NK-92 (cell line): Measurements from ENCODE around the gene FNDC3B.

Experiments used
- DNase-seq: peaks from one replicate; lab custom pipeline; 2025; ENCODE audit not compliant: unreplicated experiment; lab: John Stamatoyannopoulos, UW

Gene FNDC3B

DNA sequence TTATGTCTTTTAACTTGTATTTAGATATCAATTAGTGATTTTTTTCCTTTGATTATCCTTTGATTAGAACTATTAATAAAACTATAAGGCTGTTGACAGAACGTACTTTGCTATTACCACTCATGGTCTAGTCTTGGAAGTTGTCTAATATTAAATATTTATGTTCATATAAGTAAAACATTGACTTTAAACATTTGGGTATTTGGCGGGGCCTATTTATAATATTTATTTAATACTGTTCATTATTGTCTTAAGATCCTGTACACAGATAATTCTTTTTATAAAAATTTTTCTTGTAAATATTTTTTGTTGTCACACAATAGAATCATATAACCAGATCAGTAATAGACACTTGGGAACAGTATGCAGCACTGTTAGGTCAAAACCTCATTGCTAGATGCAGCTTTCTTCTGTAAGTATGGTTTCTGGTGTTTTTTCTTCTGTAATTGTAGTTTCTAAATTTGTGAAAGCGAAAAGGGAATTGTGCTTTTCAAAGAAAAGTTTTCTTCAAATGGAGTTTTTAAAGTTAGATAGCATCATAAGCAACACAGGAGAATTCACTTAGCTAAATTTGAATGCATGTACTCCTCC, 93.4 kb downstream of the FNDC3B start:
- no peak for DNase-seq

DNA sequence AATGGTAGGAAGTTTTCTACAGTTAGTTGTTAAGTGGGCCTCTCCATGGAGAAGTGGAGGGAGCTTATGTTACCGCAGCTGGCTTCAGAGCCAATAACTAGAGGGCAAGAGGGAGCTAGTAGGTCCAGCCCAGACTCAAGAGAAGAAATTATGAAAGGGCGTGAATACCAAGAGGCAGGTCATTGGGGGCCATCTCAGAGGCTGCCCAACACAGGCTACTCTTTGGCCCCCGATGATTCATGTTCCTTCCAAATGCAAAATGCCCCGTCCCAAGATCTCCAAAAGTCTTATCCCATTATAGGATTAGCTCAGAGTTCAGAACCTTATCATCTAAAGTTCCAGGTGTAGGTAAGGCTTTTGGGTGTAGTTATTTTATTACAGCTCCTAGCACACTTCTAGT, 94.5 kb downstream of the FNDC3B start:
- no peak for DNase-seq

DNA sequence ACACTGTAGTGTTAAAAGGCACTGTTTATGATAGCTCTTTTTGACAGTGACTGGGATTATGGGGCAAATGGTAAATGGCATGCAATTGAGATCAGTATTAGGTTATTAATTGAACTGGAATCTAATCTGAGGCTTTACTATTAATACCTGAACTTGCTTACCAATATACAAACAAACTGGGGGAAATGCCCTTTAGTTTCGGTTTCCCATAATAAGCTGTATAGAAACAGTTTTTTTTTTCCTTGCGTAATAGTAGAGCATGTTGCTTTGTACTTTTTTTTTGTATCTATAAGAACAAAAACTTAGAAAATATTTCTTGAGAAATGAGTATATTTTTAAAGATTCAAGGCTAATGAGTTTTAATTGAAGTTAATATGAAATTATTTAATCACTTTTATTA, 95.0 kb downstream of the FNDC3B start:
- DNase-seq, result no peak

DNA sequence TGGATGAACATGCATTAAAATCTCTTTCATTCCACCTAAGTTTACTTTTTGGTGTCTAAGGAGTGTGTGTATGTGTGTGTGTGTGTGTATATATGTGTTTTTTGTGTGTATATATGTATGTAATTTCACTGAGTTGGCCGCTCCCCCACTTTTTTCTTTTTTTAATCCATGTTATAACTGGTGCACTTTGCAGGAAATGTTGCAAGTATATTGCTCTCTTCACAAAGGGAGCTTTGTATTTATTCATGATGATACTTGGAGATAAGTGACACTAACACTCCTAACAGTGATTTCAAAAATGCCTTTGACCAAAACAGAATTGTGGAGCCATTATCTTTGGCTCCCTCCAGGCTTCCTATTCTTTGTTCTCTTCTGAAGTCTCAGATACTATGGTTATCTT, 95.8 kb downstream of the FNDC3B start:
- no peak for DNase-seq

DNA sequence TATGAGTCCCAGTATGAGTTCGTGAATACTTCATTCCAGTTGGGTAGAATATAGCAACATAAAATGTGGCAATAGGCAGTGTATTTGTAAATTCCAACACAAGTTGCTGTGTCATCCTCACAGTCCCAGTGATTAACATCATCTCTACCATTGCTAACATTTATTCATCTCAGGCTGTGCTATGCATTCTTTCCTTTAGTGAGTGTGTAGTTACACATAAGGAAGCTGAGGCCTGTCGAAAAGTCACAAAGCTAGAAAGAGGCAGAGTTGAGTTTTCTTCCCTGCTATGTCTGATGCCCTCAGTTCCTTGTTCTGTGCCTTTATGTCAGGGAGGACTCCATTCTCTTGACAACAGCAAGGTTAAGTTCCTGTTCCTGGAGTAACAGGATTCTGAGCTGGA, 96.4 kb downstream of the FNDC3B start:
- no peak for DNase-seq

GRCh38 chr3:172136330-172136729, 97.0 kb downstream of the FNDC3B start:
- no peak for DNase-seq

DNA sequence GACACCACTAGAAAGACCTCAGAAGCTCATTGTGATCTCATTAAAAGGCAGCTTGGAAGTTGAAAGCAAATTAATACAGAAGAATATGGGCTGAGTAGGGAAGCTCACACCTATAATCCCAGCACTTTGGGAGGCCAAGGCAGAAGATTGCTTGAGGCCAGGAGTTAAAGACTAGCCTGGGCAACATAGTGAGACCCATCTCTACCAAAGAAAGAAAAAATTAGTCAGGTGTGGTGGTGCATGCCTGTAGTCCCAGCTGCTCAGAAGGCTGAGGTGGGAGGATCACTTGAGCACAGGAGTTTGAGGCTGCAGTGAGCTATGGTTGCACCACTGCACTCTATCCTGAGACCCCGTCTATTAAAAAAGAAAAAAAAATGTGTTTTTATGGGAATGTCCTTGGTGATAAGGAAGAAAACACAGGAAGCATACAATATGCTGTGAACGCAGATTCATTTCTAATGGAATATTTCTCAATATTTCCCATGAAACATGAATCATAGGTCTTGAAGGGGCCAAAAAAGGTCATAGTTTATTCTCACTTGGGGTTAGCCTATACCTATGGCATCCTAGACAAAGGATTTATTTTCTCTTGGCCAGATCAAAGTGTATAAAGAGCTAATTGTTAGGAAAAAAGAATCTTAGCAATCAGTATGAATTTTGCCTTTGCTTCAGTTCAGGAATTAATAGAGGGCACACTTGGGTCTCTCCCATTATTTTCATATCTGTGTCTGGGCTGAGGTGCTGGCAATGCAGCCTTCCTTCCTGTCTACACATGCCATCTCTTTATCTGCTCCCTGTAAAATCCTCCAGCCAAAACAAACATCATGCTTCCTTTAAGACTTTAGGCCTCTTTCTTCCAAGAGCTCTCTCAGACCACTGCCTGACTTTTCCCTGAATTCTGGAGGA, 98.2 kb downstream of the FNDC3B start:
- DNase-seq, result no peak

DNA sequence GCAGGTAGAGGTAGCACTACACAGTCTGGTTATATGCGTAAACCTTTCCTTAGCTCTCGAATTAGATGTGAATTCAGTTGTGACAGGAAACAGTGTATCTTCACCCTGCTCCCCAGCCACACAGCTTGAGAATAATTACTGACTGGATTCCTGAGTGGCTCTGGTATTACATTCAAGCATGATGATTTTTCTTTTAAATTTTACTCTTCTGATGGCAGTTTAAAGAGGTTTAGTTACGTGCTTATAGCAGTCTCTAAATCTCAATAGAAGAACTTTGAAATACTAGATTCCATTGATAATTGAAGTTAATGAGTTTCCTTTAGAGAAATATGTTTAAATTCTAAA, 98.8 kb downstream of the FNDC3B start:
- DNase-seq, result no peak

- DNase-seq, result no peak
Observed at GRCh38 chr3:172138792-172139507, 99.6 kb downstream of the FNDC3B start.

GRCh38 chr3:172139528-172140276, 100.3 kb downstream of the FNDC3B start:
- DNase-seq, result no peak

GRCh38 chr3:172140499-172141391, 101.4 kb downstream of the FNDC3B start:
- no peak for DNase-seq

DNA sequence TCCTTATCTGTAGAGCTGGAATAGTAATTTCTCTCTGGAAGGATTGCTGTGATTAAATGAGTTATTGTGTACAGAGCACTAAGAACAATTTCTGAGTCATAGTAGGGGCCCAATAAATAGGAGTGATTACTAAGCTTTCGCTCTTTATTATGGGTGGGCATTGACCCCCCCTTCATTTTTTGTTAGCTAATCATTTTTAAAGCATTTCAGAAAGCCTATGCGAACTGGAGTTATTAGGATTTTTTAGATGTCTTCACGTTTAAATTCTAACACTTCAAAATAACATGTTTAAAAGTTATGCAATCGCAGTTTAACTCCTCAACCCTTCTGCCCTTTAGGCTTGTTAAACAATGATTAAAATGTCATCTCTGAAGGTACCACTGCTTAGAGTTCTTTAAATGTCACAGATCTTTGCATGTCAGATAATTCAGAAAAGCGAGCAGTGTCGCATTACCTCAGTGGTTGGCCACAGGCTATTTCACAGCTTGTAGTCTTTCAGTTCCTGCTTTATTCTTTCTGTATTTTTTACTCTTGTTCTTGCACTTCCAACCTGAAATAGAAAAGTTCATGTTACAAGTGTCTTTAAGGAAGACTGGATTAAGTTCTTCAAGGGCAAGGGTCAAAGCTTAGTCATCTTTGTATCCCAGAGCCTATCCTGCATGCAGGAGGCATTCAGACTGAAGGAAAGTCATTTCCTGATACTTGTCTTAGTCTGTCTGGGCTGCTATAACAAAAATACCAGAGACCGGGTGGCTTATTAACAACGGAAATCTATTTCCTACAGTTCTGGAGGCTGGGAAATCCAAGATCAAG, 102.9 kb downstream of the FNDC3B start:
- DNase-seq, result no peak

GRCh38 chr3:172142864-172143451, 103.6 kb downstream of the FNDC3B start:
- DNase-seq, result no peak

DNA sequence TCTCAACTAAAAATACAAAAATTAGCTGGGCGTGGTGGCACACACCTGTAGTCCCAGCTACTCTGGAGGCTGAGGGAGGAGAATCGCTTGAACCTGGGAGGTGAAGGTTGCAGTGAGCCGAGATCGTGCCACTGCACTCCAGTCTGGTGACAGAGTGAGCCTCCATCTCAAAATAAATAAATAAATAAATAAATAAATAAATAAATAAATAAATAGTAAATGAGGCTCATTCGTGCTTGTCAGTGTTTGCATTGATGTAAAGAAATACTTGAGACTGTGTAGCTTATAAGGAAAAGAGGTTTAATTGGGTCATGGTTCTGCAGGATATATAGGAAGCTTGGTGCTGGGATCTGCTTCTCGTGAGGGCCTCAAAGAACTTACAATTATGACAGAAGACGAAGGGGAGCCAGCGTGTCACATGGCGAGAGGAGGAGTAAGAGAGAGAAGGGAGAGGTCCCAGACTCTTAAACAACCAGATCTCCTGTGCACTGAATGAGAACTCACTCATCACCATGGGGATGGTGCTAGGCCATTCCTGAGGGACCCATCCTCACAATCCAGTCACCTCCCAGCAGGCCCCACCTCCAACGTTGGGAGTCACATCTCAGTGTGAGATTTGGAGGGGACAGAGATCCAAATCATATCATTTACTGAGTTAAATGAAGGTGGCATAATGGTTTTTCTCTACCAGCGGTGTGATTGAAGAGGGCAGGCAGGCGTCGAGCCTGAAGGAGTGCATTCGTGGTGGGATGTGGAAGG, 104.5 kb downstream of the FNDC3B start:
- no peak for DNase-seq

DNA sequence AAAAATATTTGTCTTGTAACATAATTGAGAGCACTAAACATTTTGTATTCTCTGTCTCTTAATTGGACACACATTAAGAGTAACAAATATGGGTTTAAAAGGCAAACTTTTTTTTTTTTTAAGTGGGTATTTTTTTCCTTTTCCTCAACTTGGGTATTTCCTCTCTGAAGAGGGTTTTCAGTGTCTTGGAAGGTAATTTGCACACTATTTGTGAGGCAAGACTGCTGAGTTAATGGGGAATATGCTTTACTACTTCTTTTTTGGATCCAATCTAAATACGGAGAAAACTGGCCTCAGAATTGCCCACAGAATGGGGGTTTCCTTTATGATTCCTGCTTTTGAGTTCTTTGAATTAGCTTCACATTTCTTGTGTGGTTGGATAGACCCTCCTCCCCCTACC, 105.2 kb downstream of the FNDC3B start:
- no peak for DNase-seq

- DNase-seq, result no peak
Observed at GRCh38 chr3:172145031-172145686, 105.8 kb downstream of the FNDC3B start.

DNA sequence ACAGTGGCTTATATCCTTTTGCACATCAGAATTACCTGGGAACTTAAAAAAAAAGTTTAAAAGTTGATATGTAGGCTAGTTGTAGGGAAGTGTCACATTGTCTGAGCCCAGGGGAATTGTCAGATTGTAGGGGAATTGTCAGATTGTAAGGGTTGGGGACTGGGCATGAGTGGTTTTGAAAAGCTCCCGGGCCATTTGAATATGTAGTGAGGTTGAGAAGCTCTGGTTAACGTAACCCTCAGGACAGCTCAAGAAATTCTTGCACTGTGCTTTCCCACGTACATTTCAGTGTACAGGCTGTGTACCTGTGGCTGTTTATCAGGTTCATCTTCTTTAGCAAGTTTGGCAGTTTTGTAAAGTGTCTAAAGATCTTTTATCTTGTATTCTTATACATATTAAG, 107.0 kb downstream of the FNDC3B start:
- DNase-seq, result no peak
